Thymus (tissue), 11 donors: Measurements from ENCODE around the gene SREBF1. TPM values are rescaled to one million over a fixed set of nuclear protein-coding genes. Genes with fewer than 3 reads are reported as not detected.

Experiments
- DNase-seq, 9 donors: peaks; one replicate each; pipeline ENCODE4 v3.0.0-alpha.2; 2013; ENCODE audit warnings: low spot score in 9 of 9, low read depth in 6 of 9, missing footprints in 1 of 9
- H3K27ac ChIP-seq, 2 donors: one replicate each; pipeline ENCODE4 v1.5.1; 2013; ENCODE audit warnings: control low read depth in 1 of 2, low read depth in 1 of 2, low read length in 1 of 2, mild to moderate bottlenecking in 1 of 2, moderate library complexity in 1 of 2
- H3K27me3 ChIP-seq, 2 donors: one replicate each; pipeline ENCODE4 v1.5.1; 2013; ENCODE audit warnings: low read length in 1 of 2; ENCODE audit not compliant: control insufficient read depth in 2 of 2, insufficient read depth in 1 of 2
- H3K36me3 ChIP-seq, 2 donors: one replicate each; pipeline ENCODE4 v1.5.1; 2013; ENCODE audit warnings: low read length in 1 of 2, mild to moderate bottlenecking in 1 of 2, moderate library complexity in 1 of 2; ENCODE audit not compliant: control insufficient read depth in 2 of 2, insufficient read depth in 2 of 2
- H3K4me1 ChIP-seq, 2 donors: one replicate each; pipeline ENCODE4 v1.5.1; 2013; ENCODE audit warnings: low read length in 2 of 2; ENCODE audit not compliant: control insufficient read depth in 2 of 2, insufficient read depth in 2 of 2
- H3K4me3 ChIP-seq, 2 donors: one replicate each; pipeline ENCODE4 v1.5.1; 2013; ENCODE audit warnings: low read length in 2 of 2, control low read depth in 1 of 2, mild to moderate bottlenecking in 1 of 2
- H3K9me3 ChIP-seq, 2 donors: one replicate each; pipeline ENCODE4 v1.5.1; 2013; ENCODE audit warnings: low read length in 1 of 2, mild to moderate bottlenecking in 1 of 2; ENCODE audit not compliant: control insufficient read depth in 2 of 2, insufficient read depth in 1 of 2
- WGBS: extraction: QIAGEN DNeasy Blood & Tissue Kit; methylation state at CpG from one replicate; pipeline ENCODE4 v1.1.7; 2013; 5-methylcytosine and 5-hydroxymethylcytosine counted together
- polyA plus RNA-seq: library from polyadenylated mRNA; stranded (reverse); fragments of 200-250 nt; gene quantifications from one replicate; pipeline ENCODE4 v1.2.3, GENCODE V29; 2013
- total RNA-seq: library from RNA; stranded (reverse); fragments of 120-200 nt; gene quantifications from one replicate; pipeline ENCODE4 v1.2.4, GENCODE V29; 2013
- donor health status: healthy.

The SREBF1 gene
- total and polyA plus RNA-seq, 2 donors = 18.1 to 53.3 TPM

- H3K4me1 ChIP-seq = peaks cover 18 to 56% of the 10 kb centered on the region in 2 donors
- H3K9me3 ChIP-seq = peaks cover 0 to 2% of the 10 kb centered on the region in 2 donors
- no peak overlapping the region for H3K27ac ChIP-seq
- H3K36me3 ChIP-seq = peaks cover 7 to 37% of the 10 kb centered on the region in 2 donors
- WGBS = 98% methylated on average over 12 of the region's 12 CpGs
- DNase-seq = no peak
- no peaks in the 10 kb centered on the region for H3K27me3 ChIP-seq
- H3K4me3 ChIP-seq = no peak overlapping the region
Observed at GRCh38 chr17:17831208-17832031, 5.4 kb downstream of the SREBF1 start.

- no peak overlapping the region for H3K4me3 ChIP-seq
- H3K27me3 ChIP-seq = no peaks in the 10 kb centered on the region
- 95% methylated on average over 6 of the region's 6 CpGs for whole genome bisulfite sequencing
- peaks cover 19 to 60% of the 10 kb centered on the region in 2 donors for H3K4me1 ChIP-seq
- peaks cover 0 to 2% of the 10 kb centered on the region in 2 donors for H3K9me3 ChIP-seq
- no peak for DNase-seq
- no peak overlapping the region for H3K27ac ChIP-seq
- H3K36me3 ChIP-seq = peaks cover 7 to 37% of the 10 kb centered on the region in 2 donors
Observed at GRCh38 chr17:17830740-17831207, 6.0 kb downstream of the SREBF1 start.

DNA sequence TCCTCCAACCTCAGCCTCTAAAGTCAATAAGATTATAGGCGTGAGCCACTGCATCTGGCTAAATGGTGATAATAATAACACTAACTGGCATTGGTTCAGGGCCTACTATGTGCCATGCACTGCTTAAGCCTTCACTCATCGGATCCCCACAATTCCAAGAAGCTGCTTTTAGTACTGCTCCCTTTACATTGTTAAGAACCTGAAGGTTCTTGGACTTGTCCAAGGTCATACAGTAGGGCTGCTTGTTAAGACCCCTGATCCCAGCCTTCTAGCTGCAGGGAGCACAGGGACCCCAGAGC lies 6.6 kb downstream of the SREBF1 start:
- Histone ChIP-seq H3K36me3 (peaks cover 7 to 36% of the 10 kb centered on the region in 2 donors), H3K4me3 (no peak overlapping the region), H3K9me3 (peaks cover 0 to 2% of the 10 kb centered on the region in 2 donors), H3K27ac (no peak overlapping the region), H3K4me1 (peaks cover 16 to 60% of the 10 kb centered on the region in 2 donors), H3K27me3 (no peaks in the 10 kb centered on the region)
- 97% methylated on average over 2 of the region's 2 CpGs for WGBS
- DNase-seq = no peak

DNA sequence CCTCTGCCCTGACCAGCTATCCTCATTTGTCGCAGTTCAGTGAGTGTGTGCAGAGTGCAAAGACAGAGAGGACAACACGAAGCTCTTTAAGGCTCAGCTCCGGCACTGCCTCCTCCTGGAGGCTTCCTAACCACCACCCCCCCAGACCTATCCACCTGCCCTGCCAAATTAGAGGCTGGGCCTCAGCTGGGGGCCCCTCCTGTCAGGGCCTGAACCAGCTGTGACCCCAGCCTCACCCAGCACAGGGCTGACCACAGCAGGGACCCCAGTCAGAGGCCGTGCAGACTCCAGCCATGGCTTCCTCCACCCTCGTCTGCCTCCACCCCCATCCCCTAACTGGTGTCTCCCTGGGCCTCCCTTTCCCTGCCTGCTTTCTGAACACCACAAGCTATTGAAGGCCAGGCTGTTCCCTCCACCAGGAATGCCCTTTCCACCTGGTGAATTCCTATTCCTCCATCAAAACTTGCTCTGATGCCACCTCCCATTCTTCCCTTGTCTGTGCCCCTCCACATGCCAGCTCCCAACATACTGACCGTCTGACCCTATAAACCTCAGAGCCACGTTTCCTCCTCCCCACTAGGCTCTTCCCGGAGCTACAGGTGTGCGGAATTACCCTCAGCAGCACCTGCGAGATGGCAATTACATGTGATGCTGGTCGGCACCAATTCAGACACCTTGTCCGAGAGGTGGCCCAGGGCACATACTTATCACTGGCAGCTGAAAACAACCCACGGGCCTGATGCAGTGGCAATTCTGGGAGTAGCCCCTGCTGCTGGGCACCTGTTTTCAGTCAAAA lies 8.8 kb downstream of the SREBF1 start:
- no peak overlapping the region for H3K27ac ChIP-seq
- H3K4me3 ChIP-seq = no peak overlapping the region
- H3K4me1 ChIP-seq = peaks cover 31 to 61% of the 10 kb centered on the region in 2 donors
- 93% methylated on average over 13 of the region's 13 CpGs for WGBS
- peaks cover 0 to 2% of the 10 kb centered on the region in 2 donors for H3K9me3 ChIP-seq
- H3K36me3 ChIP-seq = peaks cover 7 to 31% of the 10 kb centered on the region in 2 donors
- no peak for DNase-seq
- H3K27me3 ChIP-seq = no peaks in the 10 kb centered on the region

GRCh38 chr17:17826942-17827785 lies 9.6 kb downstream of the SREBF1 start:
- 94% methylated on average over 16 of the region's 16 CpGs for WGBS
- H3K36me3 ChIP-seq = peaks cover 7 to 28% of the 10 kb centered on the region in 2 donors
- H3K9me3 ChIP-seq = peaks cover 0 to 2% of the 10 kb centered on the region in 2 donors
- no peak overlapping the region for H3K4me3 ChIP-seq
- H3K27ac ChIP-seq = peak overlapping the region in 1 of 2 donors; percentile 78
- H3K4me1 ChIP-seq = peaks cover 40 to 70% of the 10 kb centered on the region in 2 donors
- no peak for DNase-seq
- H3K27me3 ChIP-seq = no peaks in the 10 kb centered on the region

DNA sequence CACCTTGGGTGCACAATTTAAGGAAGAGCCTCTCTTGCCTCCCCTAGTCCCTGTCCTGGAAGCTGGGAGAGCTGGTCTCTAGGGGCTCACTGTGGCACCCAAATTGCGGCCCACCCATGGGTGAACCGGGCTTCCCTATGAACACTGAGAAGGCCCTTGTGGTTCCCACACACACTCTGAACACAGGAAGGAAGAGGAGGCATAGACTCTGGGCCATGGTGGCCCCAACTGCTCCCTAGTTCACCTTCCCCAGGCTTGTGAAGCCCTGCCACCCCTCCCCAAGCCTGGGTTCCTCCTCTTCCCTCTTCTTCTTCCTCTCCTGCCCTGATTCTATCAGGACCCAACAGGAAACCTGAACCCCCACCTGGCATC lies 10.5 kb downstream of the SREBF1 start:
- peaks cover 4 to 21% of the 10 kb centered on the region in 2 donors for H3K36me3 ChIP-seq
- H3K27ac ChIP-seq = peak overlapping the region; percentile 60 to 78
- H3K4me1 ChIP-seq = peaks cover 47 to 74% of the 10 kb centered on the region in 2 donors
- peak in 1 of 9 donors; percentile 61 for DNase-seq
- H3K27me3 ChIP-seq = no peaks in the 10 kb centered on the region
- peaks cover 0 to 2% of the 10 kb centered on the region in 2 donors for H3K9me3 ChIP-seq
- WGBS = 5% methylated on average over 2 of the region's 2 CpGs
- no peak overlapping the region for H3K4me3 ChIP-seq

GRCh38 chr17:17824783-17825614 lies 11.8 kb downstream of the SREBF1 start:
- no peak overlapping the region for H3K4me3 ChIP-seq
- H3K27ac ChIP-seq = peak overlapping the region; percentile 56 to 90
- DNase-seq = peak in 1 of 9 donors; percentile 42
- H3K36me3 ChIP-seq = peaks cover 8 to 22% of the 10 kb centered on the region in 2 donors
- H3K27me3 ChIP-seq = no peaks in the 10 kb centered on the region
- 56% methylated on average over 14 of the region's 14 CpGs for WGBS
- H3K9me3 ChIP-seq = no peaks in the 10 kb centered on the region
- peaks cover 57 to 84% of the 10 kb centered on the region in 2 donors for H3K4me1 ChIP-seq

DNA sequence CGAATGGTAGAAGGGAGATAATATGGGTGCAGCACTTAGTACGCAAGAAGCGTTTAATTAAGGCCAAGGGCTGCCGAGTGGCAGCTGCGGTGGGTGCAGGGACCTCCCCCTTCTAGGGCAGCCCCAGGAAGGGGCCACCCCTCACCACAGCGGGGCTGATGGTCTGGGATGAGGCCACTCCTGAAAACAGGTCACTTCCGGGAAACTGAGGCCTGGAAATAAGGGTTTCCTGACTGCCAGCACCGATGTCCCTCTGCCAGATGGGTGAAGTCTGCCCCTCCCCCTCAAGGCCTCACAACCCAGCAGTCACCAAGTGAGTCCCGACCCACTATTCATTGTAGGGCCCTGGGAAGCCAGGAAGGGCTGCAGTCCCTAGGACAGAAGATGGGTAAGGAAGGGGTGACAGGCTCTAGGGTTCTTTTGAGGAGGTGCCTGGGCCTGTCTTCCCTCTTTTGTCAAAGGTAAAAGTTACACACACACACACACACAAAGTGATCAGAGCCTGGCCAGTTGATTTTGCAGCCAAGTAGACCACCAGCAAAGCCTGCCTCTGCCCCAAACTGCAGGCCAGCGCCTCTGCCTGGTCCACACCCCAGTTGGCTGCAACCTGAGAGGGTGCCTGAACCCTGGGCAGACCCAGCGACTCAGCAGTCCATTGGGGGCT lies 12.5 kb downstream of the SREBF1 start:
- Histone ChIP-seq H3K9me3 (no peaks in the 10 kb centered on the region), H3K27ac (peak overlapping the region; percentile 67 to 90), H3K4me3 (peak overlapping the region; percentile 41 to 54), H3K4me1 (peaks cover 57 to 89% of the 10 kb centered on the region in 2 donors), H3K27me3 (no peaks in the 10 kb centered on the region), H3K36me3 (peaks cover 16 to 27% of the 10 kb centered on the region in 2 donors)
- 26% methylated on average over 11 of the region's 11 CpGs for WGBS
- DNase-seq = no peak
